ENCODE results near the gene COPS2. TPM values are rescaled to one million over a fixed set of nuclear protein-coding genes. Genes with fewer than 3 reads are reported as not detected.

The COPS2 gene
- 10 to 100 TPM; 47.7 to 69.6 TPM for total RNA-seq

DNA sequence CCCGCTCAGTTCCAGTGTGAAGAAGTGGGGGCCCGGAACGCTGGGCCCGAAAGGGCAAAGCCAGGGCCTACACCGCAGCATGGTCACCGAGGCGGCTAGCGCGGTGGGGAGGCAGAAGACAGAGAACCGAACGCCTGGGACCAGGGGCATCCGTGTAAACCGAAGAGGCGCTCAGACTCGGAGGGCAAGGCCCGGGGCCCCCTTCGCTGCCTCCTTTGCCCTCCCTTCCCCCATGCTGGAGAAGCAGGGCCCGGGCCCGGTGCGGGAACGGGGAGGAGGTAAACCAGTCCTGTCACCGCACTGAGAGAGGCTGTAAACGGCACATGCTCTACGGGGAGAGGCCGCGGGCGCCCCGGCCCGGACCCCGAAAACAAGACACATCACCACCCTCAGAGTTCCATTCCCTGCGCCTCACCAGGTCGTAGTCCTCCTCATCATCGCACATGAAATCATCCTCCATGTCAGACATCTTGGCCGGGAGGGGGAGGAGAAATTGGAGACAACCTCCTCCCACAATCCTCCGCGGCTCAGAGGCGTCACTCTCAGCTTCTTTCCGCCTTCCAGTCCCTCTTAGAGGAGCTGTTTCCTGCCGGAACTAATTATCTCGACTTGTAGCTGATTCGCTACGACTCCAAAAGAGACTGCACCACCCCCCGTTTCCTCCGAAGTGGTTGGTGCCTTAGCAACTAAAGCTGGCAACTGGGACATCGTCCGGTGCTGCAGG, at the start of gene COPS2:
Gene COPS2, minus strand, starts transcription at position 490 of the 724 bp plus-strand sequence. Its CDS starts 21 bp downstream, at position 469.
- peak; percentile 97 for DNase-seq
- intact Hi-C loops (cut with DNase I) = loop anchor here (10.0 kb wide), 1 partner anchor 110 kb away; the partner anchor contains the start of gene SECISBP2L
- no peak for TF ChIP-seq CTCF (IDR thresholded peaks at IDR 0.05)
- Histone ChIP-seq H3K36me3 (no peaks in the 10 kb centered on the region), H3K4me1 (peaks cover 7% of the 10 kb centered on the region), H3K9me3 (no peaks in the 10 kb centered on the region), H3K27ac (peak within 1 kb of the TSS; percentile 73), H3K27me3 (no peaks in the 10 kb centered on the region), H3K4me3 (peak within 1 kb of the TSS; percentile 96), H3K9ac (ENCODE audit: low read depth in 2 of 2, low read length in 2 of 2) (peak within 1 kb of the TSS; percentile 94 to 99)

GRCh38 chr15:49200347-49200746, 44.9 kb upstream of the COPS2 start:
- TF ChIP-seq CTCF (IDR thresholded peaks at IDR 0.05) = no peak
- no peaks in the 10 kb centered on the region for H3K4me1 ChIP-seq
- H3K27ac ChIP-seq = no peak overlapping the region
- no peak overlapping the region for H3K9ac ChIP-seq (ENCODE audit: low read depth in 2 of 2, low read length in 2 of 2)
- H3K9me3 ChIP-seq = no peaks in the 10 kb centered on the region
- no peaks in the 10 kb centered on the region for H3K27me3 ChIP-seq
- H3K4me3 ChIP-seq = no peak overlapping the region
- intact Hi-C loops (cut with DNase I) = no loop called here
- DNase-seq = no peak
- H3K36me3 ChIP-seq = no peaks in the 10 kb centered on the region

DNA sequence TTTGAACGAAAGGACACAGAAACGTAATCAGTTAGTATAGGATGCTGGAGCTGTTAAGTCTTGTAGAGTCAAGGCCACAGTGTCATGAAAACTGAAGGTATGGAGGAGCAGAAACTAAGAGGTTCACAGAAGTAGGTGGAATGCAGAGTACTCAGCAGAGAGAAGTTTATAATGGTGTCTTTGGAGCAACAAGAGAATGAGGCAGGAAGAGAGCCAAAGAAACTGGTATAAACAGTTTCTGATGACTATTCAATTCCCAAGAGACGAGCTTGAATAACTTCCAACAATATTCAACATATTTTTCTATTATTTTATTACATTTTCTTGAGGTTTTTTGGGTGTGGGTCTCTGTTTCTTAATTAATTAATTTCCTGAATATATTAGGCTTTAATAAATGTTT, 44.3 kb upstream of the COPS2 start:
- no peak for TF ChIP-seq CTCF (IDR thresholded peaks at IDR 0.05)
- no peak overlapping the region for H3K9ac ChIP-seq (ENCODE audit: low read depth in 2 of 2, low read length in 2 of 2)
- H3K4me3 ChIP-seq = no peak overlapping the region
- no peaks in the 10 kb centered on the region for H3K36me3 ChIP-seq
- no peaks in the 10 kb centered on the region for H3K9me3 ChIP-seq
- no peaks in the 10 kb centered on the region for H3K4me1 ChIP-seq
- H3K27ac ChIP-seq = no peak overlapping the region
- H3K27me3 ChIP-seq = no peaks in the 10 kb centered on the region
- DNase-seq = no peak
- intact Hi-C loops (cut with DNase I) = no loop called here

DNA sequence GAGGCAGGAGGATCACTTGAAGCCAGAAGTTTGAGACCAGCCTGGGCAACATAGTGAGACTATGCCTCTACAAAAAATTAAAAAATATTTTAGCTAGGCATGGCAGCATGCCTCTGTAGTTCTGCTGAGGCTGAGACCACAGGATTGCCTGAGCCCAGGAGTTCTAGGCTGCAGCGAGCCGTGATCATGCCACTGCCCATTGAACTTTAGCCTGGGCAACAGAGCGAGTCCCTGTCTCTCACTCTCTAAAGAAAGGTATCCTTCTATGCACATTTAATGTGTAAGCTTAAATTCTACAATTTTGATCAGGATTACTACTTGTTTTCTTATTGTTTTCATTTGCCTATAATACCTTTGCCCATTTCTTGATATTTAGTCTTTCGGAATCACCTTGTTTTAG, 41.5 kb upstream of the COPS2 start:
- no peak for DNase-seq
- Histone ChIP-seq H3K27ac (no peak overlapping the region), H3K27me3 (no peaks in the 10 kb centered on the region), H3K4me3 (no peak overlapping the region), H3K36me3 (no peaks in the 10 kb centered on the region), H3K9ac (ENCODE audit: low read depth in 2 of 2, low read length in 2 of 2) (no peak overlapping the region), H3K4me1 (no peaks in the 10 kb centered on the region), H3K9me3 (no peaks in the 10 kb centered on the region)
- TF ChIP-seq CTCF (IDR thresholded peaks at IDR 0.05) = no peak
- intact Hi-C loops (cut with DNase I) = no loop called here

DNA sequence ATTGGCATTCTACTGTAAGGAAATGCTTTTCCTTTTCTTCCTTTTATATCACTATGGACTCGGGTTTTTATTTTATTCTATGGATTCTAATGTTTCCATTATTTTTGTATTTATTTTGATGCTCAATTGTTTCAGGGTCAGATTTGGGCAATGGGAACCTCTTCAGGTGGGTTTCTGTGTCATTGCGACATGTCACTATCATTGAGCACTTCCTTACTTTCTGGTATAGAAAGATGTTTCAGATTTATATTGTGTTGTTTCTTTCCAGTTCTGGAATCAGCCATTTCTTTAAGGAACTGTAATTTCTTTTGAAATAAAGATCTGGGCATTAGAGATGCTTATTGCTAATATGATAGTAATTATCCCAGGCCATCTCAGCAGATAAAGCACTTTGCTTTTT, 36.5 kb upstream of the COPS2 start:
- TF ChIP-seq CTCF (IDR thresholded peaks at IDR 0.05) = no peak
- H3K36me3 ChIP-seq = no peaks in the 10 kb centered on the region
- H3K4me3 ChIP-seq = no peak overlapping the region
- H3K27ac ChIP-seq = no peak overlapping the region
- no peaks in the 10 kb centered on the region for H3K9me3 ChIP-seq
- intact Hi-C loops (cut with DNase I) = no loop called here
- DNase-seq = no peak
- H3K4me1 ChIP-seq = no peaks in the 10 kb centered on the region
- H3K27me3 ChIP-seq = no peaks in the 10 kb centered on the region
- H3K9ac ChIP-seq (ENCODE audit: low read depth in 2 of 2, low read length in 2 of 2) = no peak overlapping the region
